Effector CD8-positive, alpha-beta T cell (primary cell): ENCODE results near the gene PML.
A peak's percentile ranks its signal among the peaks of the same experiment; 100 is the strongest.

Source experiments
- DNase-seq: peaks from one replicate; lab custom pipeline; 2025; lab: John Stamatoyannopoulos, UW

Gene PML

DNA sequence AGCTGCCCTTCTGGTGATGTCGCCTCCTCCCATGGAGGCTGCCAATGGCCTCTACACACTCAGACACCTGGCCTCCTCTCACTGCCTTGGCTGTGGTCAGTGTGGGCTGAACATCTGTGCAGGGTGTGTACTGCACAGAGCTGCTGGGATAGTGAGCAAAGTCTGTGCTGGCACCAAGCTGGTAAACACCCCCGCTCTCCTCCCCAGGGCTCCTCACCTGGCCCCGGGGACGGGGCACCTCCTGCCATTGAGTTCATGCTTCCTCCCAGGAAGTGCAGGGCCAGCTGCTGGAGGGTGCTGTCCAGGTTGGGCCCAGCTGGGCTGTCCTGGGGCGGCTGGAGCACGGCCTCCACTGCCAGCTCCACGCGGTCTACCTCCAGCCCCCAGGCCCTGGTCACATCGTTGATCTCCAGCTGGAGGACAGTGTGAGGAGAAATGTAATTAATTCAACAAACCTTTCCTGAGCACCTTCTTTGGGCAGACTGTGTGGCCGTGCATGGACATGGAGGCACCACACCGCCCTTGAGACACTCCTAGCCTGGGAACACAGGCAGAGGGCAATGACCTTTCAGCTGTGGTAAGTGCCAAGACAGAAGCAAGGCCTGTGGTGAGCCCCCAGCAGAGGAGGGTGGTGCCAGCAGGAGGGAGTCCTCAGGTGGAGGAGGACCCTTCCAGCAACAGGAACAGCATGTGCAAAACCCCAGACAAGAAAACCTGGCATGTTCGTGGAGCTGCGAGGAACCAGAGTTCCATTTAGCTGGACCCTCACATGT lies 9.2 kb upstream of the PML start:
- no peak for DNase-seq

DNA sequence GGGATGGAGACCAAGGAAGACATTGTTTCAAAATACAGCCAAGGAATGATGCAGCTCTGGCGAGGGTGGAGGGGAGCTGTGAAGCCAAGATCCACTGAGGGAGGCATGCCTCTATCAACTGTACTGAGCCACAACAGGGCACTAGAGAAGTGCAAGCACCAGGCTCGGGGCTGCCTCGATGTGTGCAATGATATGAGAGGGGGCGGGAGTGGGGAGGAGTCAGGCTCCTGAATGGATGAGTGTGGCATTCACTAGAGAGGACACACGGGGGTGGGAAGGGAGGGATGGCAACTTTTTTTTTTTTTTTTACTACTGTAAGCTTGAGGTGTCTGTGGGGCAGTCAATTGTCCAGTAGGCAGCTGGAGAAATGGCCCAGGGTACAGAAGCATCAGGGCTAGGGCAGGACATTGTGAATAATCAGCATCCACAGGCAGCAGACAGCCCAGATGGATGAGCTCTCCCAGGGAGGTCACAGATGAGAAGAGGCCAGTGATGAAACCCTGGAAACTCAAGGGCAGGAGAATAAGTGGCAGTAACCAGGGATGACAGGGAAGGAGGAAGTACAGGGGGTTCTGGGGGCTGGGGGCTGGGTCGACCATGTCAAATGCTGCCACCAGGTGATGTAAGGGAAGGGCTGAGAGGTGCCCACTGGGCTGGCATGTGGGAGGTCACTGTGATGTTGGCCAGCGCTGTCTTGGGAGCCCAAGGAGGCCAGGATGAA lies 8.3 kb upstream of the PML start:
- DNase-seq = no peak

- no peak for DNase-seq
Observed at GRCh38 chr15:73986776-73987056, 7.8 kb upstream of the PML start.

GRCh38 chr15:73987250-73987649 lies 7.3 kb upstream of the PML start:
- DNase-seq = no peak

- no peak for DNase-seq
Observed at GRCh38 chr15:73987681-73988444, 6.7 kb upstream of the PML start.

DNA sequence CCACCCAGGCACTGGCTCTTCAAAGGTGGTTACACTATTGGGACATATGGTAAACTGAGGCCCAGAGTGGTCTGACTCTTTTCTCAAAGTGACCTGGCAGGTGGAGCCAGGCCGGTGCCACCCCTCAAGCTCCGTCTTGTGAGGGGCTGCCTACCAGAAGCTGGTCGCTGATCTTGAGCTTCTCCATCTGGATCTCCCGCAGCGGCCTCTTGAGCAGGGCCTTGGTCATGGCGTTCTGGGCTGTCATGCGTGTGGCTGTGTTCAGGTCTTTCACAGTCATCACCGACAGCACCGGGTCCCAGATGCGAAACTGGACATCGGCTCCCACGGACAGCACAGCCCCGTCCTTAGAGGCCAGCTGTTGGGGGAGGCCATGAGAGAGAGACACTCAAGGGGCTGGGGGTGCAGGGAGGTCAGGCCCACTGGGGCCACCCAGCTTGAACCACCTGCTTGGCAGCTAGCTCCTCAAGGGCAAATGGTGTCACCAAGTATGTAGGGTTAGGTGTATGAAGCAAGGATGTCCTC lies 6.0 kb upstream of the PML start:
- no peak for DNase-seq

GRCh38 chr15:73989001-73989798 lies 5.3 kb upstream of the PML start:
- DNase-seq = no peak

GRCh38 chr15:73990250-73991005 lies 4.1 kb upstream of the PML start:
- DNase-seq = no peak

GRCh38 chr15:73991260-73991659 lies 3.3 kb upstream of the PML start:
- DNase-seq = no peak

DNA sequence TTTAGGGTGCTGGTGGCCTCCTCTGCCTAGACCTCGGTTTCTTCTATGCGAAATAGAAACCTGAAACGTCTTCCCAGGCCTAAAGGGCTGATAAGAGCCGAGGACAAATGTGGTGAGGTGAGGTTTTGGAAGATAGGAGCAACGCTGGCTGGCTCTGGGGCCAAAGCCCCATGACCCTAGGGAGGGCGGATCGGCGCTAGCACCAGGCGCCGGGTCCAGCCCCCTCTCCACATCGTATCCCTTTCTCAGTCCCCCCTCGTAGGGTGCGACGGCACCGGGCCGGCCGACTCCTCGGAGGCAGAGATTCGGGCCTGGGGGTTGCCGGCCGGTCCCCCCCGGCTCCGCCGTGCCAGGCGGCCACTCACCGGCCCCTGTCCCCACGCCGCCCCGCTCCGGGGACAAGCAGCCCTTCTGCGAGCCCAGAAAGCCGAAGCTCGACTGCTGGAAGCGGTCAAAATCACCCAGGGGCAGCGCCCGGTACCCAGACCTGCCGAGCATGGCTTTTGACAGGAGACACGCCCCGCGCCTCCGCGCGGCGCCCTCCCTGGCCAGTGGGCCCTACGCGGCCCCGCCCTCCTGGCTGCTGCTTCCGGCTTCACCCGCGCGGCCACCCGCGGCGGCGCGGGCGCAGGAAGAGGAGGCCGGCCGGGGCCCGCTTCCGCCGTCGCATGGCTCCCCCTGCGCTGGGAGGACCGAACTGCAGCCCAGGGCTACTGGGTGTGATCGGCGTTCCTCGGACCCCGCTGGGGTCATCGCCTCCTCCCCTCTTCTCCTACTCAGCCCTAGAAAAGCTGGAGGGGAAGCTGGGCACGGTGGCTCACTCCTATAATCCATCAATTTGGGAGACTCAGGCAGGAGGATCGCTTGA lies 2.6 kb upstream of the PML start, which contains the start of gene STOML1:
TSS of gene STOML1 (minus strand) at position 570 of the 868 bp plus-strand sequence. CDS start at position 498, 72 bp downstream.
- peak; percentile 88 for DNase-seq

- DNase-seq = no peak
Observed at GRCh38 chr15:73992594-73992898, 2.0 kb upstream of the PML start.

GRCh38 chr15:73993211-73993994 lies 1.1 kb upstream of the PML start:
- no peak for DNase-seq

- DNase-seq = no peak
Observed at GRCh38 chr15:73994912-73995622, 551 bp downstream of the PML start.

DNA sequence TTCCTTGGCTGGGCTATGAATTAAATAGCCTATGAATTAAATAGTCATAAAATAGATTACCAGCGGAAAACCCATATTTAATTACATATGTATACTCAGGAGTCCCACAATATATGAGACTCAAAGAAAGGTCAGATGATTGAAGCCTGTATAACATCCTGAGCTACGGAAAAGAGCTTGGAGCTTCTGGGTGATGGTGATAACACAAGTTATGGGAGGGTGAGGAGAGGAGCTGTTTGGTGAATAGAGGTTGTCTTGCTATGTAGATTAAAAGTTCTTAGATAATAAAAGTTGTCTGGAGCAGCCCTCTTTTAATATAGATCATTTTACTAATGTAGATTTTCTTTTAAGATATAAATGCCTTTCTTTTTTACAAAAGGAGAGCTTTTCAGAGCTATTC lies 1.8 kb downstream of the PML start:
- no peak for DNase-seq

DNA sequence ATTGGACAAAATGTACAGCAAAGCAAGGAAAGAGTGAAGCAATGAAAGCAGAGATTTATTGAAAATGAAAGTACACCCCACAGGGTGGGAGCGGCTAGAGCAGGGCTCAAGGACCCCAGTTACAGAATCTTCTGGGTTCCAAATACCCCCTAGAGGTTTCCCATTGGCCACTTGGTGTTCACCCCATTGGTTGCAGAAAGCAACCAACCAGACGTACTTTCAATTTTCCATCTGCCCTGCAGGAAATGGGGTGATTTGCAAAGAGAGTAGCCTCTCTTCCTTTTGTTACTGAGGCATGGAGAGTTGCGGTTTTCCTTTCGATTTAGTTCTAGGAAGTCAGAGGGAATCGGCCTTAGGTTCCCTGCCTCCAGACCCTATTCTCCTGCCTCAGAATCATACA lies 2.4 kb downstream of the PML start:
- no peak for DNase-seq

DNA sequence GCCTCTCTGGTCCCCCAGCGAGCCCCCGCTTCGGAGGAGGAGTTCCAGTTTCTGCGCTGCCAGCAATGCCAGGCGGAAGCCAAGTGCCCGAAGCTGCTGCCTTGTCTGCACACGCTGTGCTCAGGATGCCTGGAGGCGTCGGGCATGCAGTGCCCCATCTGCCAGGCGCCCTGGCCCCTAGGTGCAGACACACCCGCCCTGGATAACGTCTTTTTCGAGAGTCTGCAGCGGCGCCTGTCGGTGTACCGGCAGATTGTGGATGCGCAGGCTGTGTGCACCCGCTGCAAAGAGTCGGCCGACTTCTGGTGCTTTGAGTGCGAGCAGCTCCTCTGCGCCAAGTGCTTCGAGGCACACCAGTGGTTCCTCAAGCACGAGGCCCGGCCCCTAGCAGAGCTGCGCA lies 3.5 kb downstream of the PML start:
- DNase-seq = no peak

GRCh38 chr15:74006774-74007639 lies 12.5 kb downstream of the PML start:
- DNase-seq = no peak
